IMR-90 (cell line): ENCODE measurements around the gene NAB1. TPM values are rescaled to one million over a fixed set of nuclear protein-coding genes. Genes with fewer than 3 reads are reported as not detected.

Source experiments
- ATAC-seq: fragments of 200-7000 bp; cut with Tn5 transposase; 2 replicates; pipeline ENCODE4 v1.9.1; 2020; ENCODE audit warnings: low read depth, mild to moderate bottlenecking, moderate library complexity
- BruUV-seq: library from RNA; stranded (reverse); fragments of 400-500 nt; replicated peaks from 2 replicates; lab custom pipeline; 2021; lab: Mats Ljungman, UMichigan
- CTCF ChIA-PET: fragments of 300-600 bp; formaldehyde crosslinking; extraction: SDS; loops from one replicate; lab custom pipeline; 2021; ENCODE audit warnings: antibody characterized with exemption; lab: Yijun Ruan, JAX
- POLR2A ChIA-PET: fragments of 300-600 bp; sonication (Branson Sonifier 250); formaldehyde crosslinking; loops from one replicate; lab custom pipeline; 2022; ENCODE audit warnings: antibody characterized with exemption; ENCODE audit not compliant: unreplicated experiment; lab: Charles Lee
- DNase-seq: peaks from one replicate; pipeline ENCODE4 v3.0.0; 2013
- H2AFZ ChIP-seq: replicated peaks from 2 replicates; pipeline ENCODE3; 2013; ENCODE audit warnings: low read length, mild to moderate bottlenecking; ENCODE audit not compliant: poor library complexity
- H2AK5ac ChIP-seq: 2 replicates; pipeline ENCODE4 v1.6.1; 2013; ENCODE audit warnings: low read depth, low read length, inconsistent platforms
- H2AK9ac ChIP-seq: replicated peaks from 2 replicates; pipeline ENCODE3; 2013; ENCODE audit warnings: mild to moderate bottlenecking, low read depth, low read length, moderate library complexity; ENCODE audit not compliant: poor library complexity
- H2BK120ac ChIP-seq: 2 replicates; pipeline ENCODE4 v1.6.1; 2013; ENCODE audit warnings: low read depth, low read length, inconsistent platforms
- H2BK15ac ChIP-seq: 3 replicates; pipeline ENCODE4 v1.6.1; 2013; ENCODE audit warnings: low read depth, low read length, inconsistent platforms
- H2BK20ac ChIP-seq: 2 replicates; pipeline ENCODE4 v1.6.1; 2013; ENCODE audit warnings: low read depth, mild to moderate bottlenecking, inconsistent platforms, low read length, moderate library complexity
- H2BK5ac ChIP-seq: 2 replicates; pipeline ENCODE4 v1.6.1; 2013; ENCODE audit warnings: mild to moderate bottlenecking, low read depth, low read length, inconsistent platforms; ENCODE audit not compliant: poor library complexity, severe bottlenecking
- H3K14ac ChIP-seq: replicated peaks from 2 replicates; pipeline ENCODE4 v1.6.1; 2013; ENCODE audit warnings: low read depth, low read length, inconsistent platforms
- H3K18ac ChIP-seq: 2 replicates; pipeline ENCODE4 v1.6.1; 2013; ENCODE audit warnings: low read depth, low read length, control low read depth
- H3K23ac ChIP-seq: 2 replicates; pipeline ENCODE4 v1.6.1; 2013; ENCODE audit warnings: low read depth, low read length, inconsistent platforms
- H3K27ac ChIP-seq: 2 replicates; pipeline ENCODE4 v1.5.1; 2013; ENCODE audit warnings: mild to moderate bottlenecking, control low read depth, low read length; ENCODE audit not compliant: insufficient read depth
- H3K27me3 ChIP-seq: 2 replicates; pipeline ENCODE4 v1.6.1; 2013; ENCODE audit warnings: low read length; ENCODE audit not compliant: control insufficient read depth, insufficient read depth
- H3K36me3 ChIP-seq: 2 replicates; pipeline ENCODE4 v1.6.1; 2013; ENCODE audit warnings: low read length, mixed read lengths; ENCODE audit not compliant: control insufficient read depth, insufficient read depth
- H3K4ac ChIP-seq: 2 replicates; pipeline ENCODE4 v1.6.1; 2013; ENCODE audit warnings: low read depth, low read length, inconsistent platforms
- H3K4me1 ChIP-seq: 2 replicates; pipeline ENCODE4 v1.6.1; 2013; ENCODE audit warnings: low read length, mixed read lengths; ENCODE audit not compliant: control insufficient read depth, insufficient read depth
- H3K4me2 ChIP-seq: 2 replicates; pipeline ENCODE4 v1.6.1; 2013; ENCODE audit warnings: low read depth, mild to moderate bottlenecking, control low read depth, low read length, moderate library complexity
- H3K4me3 ChIP-seq: 2 replicates; pipeline ENCODE4 v1.5.1; 2013; ENCODE audit warnings: low read depth, mild to moderate bottlenecking, control low read depth, low read length, moderate library complexity; ENCODE audit not compliant: insufficient read depth
- H3K56ac ChIP-seq: 2 replicates; pipeline ENCODE4 v1.6.1; 2013; ENCODE audit warnings: low read length, inconsistent platforms; ENCODE audit not compliant: insufficient read depth; ENCODE audit errors: extremely low read depth
- H3K79me1 ChIP-seq, 2 experiments: 2 replicates each; pipeline ENCODE4 v1.6.1; 2013; ENCODE audit warnings: low read length in 2 of 2, inconsistent platforms in 1 of 2, low read depth in 1 of 2
- H3K9ac ChIP-seq: 2 replicates; pipeline ENCODE4 v1.6.1; 2013; ENCODE audit warnings: low read depth, low read length, control low read depth
- H3K9me1 ChIP-seq: 2 replicates; pipeline ENCODE4 v1.6.1; 2013; ENCODE audit warnings: low read length, inconsistent platforms; ENCODE audit not compliant: insufficient read depth
- H3K9me3 ChIP-seq: 2 replicates; pipeline ENCODE4 v1.6.1; 2013; ENCODE audit warnings: low read length; ENCODE audit not compliant: control insufficient read depth, insufficient read depth
- H4K20me1 ChIP-seq: 2 replicates; pipeline ENCODE4 v1.6.1; 2013; ENCODE audit warnings: low read length, inconsistent platforms; ENCODE audit not compliant: insufficient read depth
- H4K5ac ChIP-seq: 2 replicates; pipeline ENCODE4 v1.6.1; 2013; ENCODE audit warnings: mild to moderate bottlenecking, low read depth, low read length, control low read depth
- H4K8ac ChIP-seq, 2 experiments: 2 replicates each; pipeline ENCODE4 v1.6.1; 2013; ENCODE audit warnings: low read depth in 2 of 2, low read length in 2 of 2, control low read depth in 1 of 2, inconsistent platforms in 1 of 2
- H4K91ac ChIP-seq: 2 replicates; pipeline ENCODE4 v1.6.1; 2013; ENCODE audit warnings: low read depth, low read length, inconsistent platforms; ENCODE audit not compliant: insufficient read depth
- BHLHE40 ChIP-seq: fragments of 150-350 bp; IDR thresholded peaks from 2 replicates; pipeline ENCODE4 v1.6.1; 2016; ENCODE audit warnings: mild to moderate bottlenecking, low read depth, low read length
- CEBPB ChIP-seq: IDR thresholded peaks from 2 replicates; pipeline ENCODE4 v1.6.1; 2012; ENCODE audit warnings: low read depth, low read length, improper control_type of control experiment
- CHD1 ChIP-seq: IDR thresholded peaks from 2 replicates; pipeline ENCODE4 v1.6.1; 2012; ENCODE audit warnings: low read depth, low read length, improper control_type of control experiment
- CTCF ChIP-seq: conservative IDR thresholded peaks from 2 replicates; pipeline ENCODE4 v1.5.1; 2012; ENCODE audit warnings: mild to moderate bottlenecking, low read depth, low read length, improper control_type of control experiment
- FOS ChIP-seq: fragments of 150-350 bp; IDR thresholded peaks from 2 replicates; pipeline ENCODE4 v1.6.1; 2016; ENCODE audit warnings: low read depth, low read length
- MAZ ChIP-seq: IDR thresholded peaks from 2 replicates; pipeline ENCODE4 v1.6.1; 2012; ENCODE audit warnings: low read depth, mild to moderate bottlenecking, low read length, improper control_type of control experiment, moderate library complexity, borderline replicate concordance
- MXI1 ChIP-seq: IDR thresholded peaks from 2 replicates; pipeline ENCODE4 v1.6.1; 2012; ENCODE audit warnings: low read depth, mild to moderate bottlenecking, low read length, moderate library complexity, borderline replicate concordance
- POLR2A ChIP-seq: IDR thresholded peaks from 2 replicates; pipeline ENCODE4 v1.6.1; 2012; ENCODE audit warnings: mild to moderate bottlenecking, low read depth, low read length
- RCOR1 ChIP-seq: IDR thresholded peaks from 2 replicates; pipeline ENCODE4 v1.6.1; 2012; ENCODE audit warnings: mild to moderate bottlenecking, low read length, improper control_type of control experiment; ENCODE audit not compliant: insufficient replicate concordance
- RFX5 ChIP-seq: IDR thresholded peaks from 2 replicates; pipeline ENCODE4 v1.8.0; 2012; ENCODE audit warnings: low read depth, mild to moderate bottlenecking, low read length, moderate library complexity
- SMC3 ChIP-seq: fragments of 150-350 bp; IDR thresholded peaks from 2 replicates; pipeline ENCODE4 v1.6.1; 2016; ENCODE audit warnings: low read depth, mild to moderate bottlenecking, antibody characterized with exemption, low read length, moderate library complexity
- USF2 ChIP-seq: fragments of 150-350 bp; IDR thresholded peaks from 2 replicates; pipeline ENCODE4 v1.6.1; 2017; ENCODE audit warnings: mild to moderate bottlenecking, antibody characterized with exemption, low read length, low read depth
- WGBS, 2 experiments: methylation state at CpG; one replicate each; pipeline versions ENCODE4 v1.1.5 to v1.1.7; 2013; ENCODE audit warnings: missing lambda C conversion rate in 2 of 2; ENCODE audit not compliant: insufficient read length in 1 of 2; ENCODE audit errors: extremely low coverage in 2 of 2; 5-methylcytosine and 5-hydroxymethylcytosine counted together
- dilution Hi-C: fragments of 300-500 bp; cut with HindIII; formaldehyde crosslinking; loops from one replicate; pipeline ENCODE4 v1.14.3; 2018; ENCODE audit warnings: low sequenced_read_pairs; ENCODE audit not compliant: unreplicated experiment
- in situ Hi-C: fragments of 300-500 bp; cut with MboI; formaldehyde crosslinking; loops from 3 replicates; pipeline ENCODE4 v1.14.3; 2019; ENCODE audit warnings: low sequenced_read_pairs, inconsistent platforms, mixed read lengths
- intact Hi-C: fragments of 100-400 bp; cut with micrococcal nuclease; formaldehyde crosslinking; loops from 2 replicates; pipeline ENCODE4 v1.10.0; 2022
- polyA plus RNA-seq, 3 experiments: library from polyadenylated mRNA; depleted of rRNA; stranded (reverse); fragments of >200 nt; gene quantifications; 2 replicates each; pipeline ENCODE4 v1.2.3, GENCODE V29; 2012; ENCODE audit warnings: low replicate concordance in 1 of 3
- total RNA-seq: library from RNA; depleted of rRNA; stranded (reverse); fragments of >200 nt; gene quantifications from 2 replicates; pipeline ENCODE4 v1.2.3, GENCODE V29; 2012

Gene NAB1
- total and polyA plus RNA-seq, 2 of the 4 experiments (the other 2 are of a cell fraction): 11.9 to 31.2 TPM

GRCh38 chr2:190678444-190679162 is 29.7 kb downstream of the NAB1 start (continued):
- TF ChIP-seq BHLHE40: no peak

GRCh38 chr2:190679391-190679790 is 30.5 kb downstream of the NAB1 start:
- Histone ChIP-seq H3K4me1 (peaks cover 2% of the 10 kb centered on the region; the same call in 1 of the 2 replicates), H4K5ac (no peak overlapping the region), H4K91ac (no peak overlapping the region), H3K4ac (no peak overlapping the region), H4K20me1 (no peaks in the 10 kb centered on the region), H3K4me2 (no peak overlapping the region), H2AK9ac (no peak overlapping the region), H2BK15ac (no peak overlapping the region), H3K9me3 (no peaks in the 10 kb centered on the region), H2BK120ac (no peak overlapping the region), H3K56ac (no peak overlapping the region), H3K36me3 (peaks cover 6% of the 10 kb centered on the region), H4K8ac (no peak overlapping the region), H2BK5ac (no peak overlapping the region), H2AK5ac (no peak overlapping the region), H3K9me1 (peaks cover 5% of the 10 kb centered on the region; the same call in 1 of the 2 replicates), H2AFZ (no peak overlapping the region), H3K23ac (no peak overlapping the region), H3K18ac (no peak overlapping the region), H3K9ac (no peak overlapping the region), H3K79me1 (peaks cover 10 to 25% of the 10 kb centered on the region in 2 experiments; a peak in 3 of 4 replicates), H3K27ac (no peak overlapping the region), H2BK20ac (no peak overlapping the region), H3K27me3 (no peaks in the 10 kb centered on the region), H3K4me3 (no peak overlapping the region), H3K14ac (no peak overlapping the region)
- intact Hi-C loops (no loop called here), dilution Hi-C loops (no loop called here), in situ Hi-C loops (no loop called here)
- BruUV-seq: no TSS peak
- no peak for ATAC-seq
- ChIA-PET CTCF (interaction anchor here (0.5 kb wide), 1 partner anchor 1067 kb away, joined by 3 read pairs; no protein-coding TSS in a partner anchor), POLR2A (no interaction called here)
- TF ChIP-seq CEBPB: no peak
- no peak for TF ChIP-seq FOS
- no peak for TF ChIP-seq SMC3
- no peak for TF ChIP-seq MAZ
- no peak for TF ChIP-seq MXI1
- TF ChIP-seq CHD1: no peak
- TF ChIP-seq CTCF: no peak
- TF ChIP-seq USF2: no peak
- no peak for TF ChIP-seq POLR2A
- no peak for TF ChIP-seq RCOR1
- no peak for TF ChIP-seq RFX5
- no CpG with 5 or more reads among the region's 1 CpG for WGBS, 2 experiments
- DNase-seq: no peak
